Heart right ventricle (tissue), 16 donors: ENCODE results near the gene TRIM44. TPM values are rescaled to one million over a fixed set of nuclear protein-coding genes. Genes with fewer than 3 reads are reported as not detected.
A peak's percentile ranks its signal among the peaks of the same experiment; 100 is the strongest.
"Not testable (repeated sequence)": the region's sequence is repeated elsewhere in the genome, so short reads cannot be mapped to it uniquely, and the experiment has no call there.

Experiments
- ATAC-seq, 8 donors: fragments of 200-7000 bp; cut with Tn5 transposase; one replicate each; pipeline ENCODE4 v1.9.1; 2020; ENCODE audit warnings: mild to moderate bottlenecking in 8 of 8, moderate library complexity in 8 of 8, moderate number of reproducible peaks in 1 of 8
- DNase-seq, 2 donors: peaks; one replicate each; pipeline ENCODE4 v3.0.0-alpha.2; 2020
- H3K27ac ChIP-seq, 10 donors: fragments of 200-600 bp; sonication (generic) in 2 of 10; one replicate each; pipeline versions ENCODE4 v1.5.0 to v1.8.0; 2020 to 2022; ENCODE audit warnings: mild to moderate bottlenecking in 3 of 10
- H3K27me3 ChIP-seq, 7 donors: fragments of 200-600 bp; one replicate each; pipeline ENCODE4 v1.8.0; 2021 to 2022; ENCODE audit warnings: mild to moderate bottlenecking in 2 of 7
- H3K36me3 ChIP-seq, 9 donors: fragments of 200-600 bp; sonication (generic) in 1 of 9; one replicate each; pipeline versions ENCODE4 v1.5.0 to v1.8.0; 2020 to 2022; ENCODE audit warnings: mild to moderate bottlenecking in 2 of 9
- H3K4me1 ChIP-seq, 9 donors: fragments of 200-600 bp; sonication (generic) in 1 of 9; one replicate each; pipeline versions ENCODE4 v1.5.0 to v1.8.0; 2020 to 2022; ENCODE audit warnings: mild to moderate bottlenecking in 4 of 9
- H3K4me3 ChIP-seq, 10 donors: fragments of 200-600 bp; sonication (generic) in 2 of 10; one replicate each; pipeline versions ENCODE4 v1.5.0 to v1.8.0; 2020 to 2022; ENCODE audit warnings: mild to moderate bottlenecking in 7 of 10, moderate library complexity in 2 of 10
- H3K9me3 ChIP-seq, 11 donors: fragments of 200-600 bp in 10 of 11; sonication (generic) in 2 of 11; one replicate each; pipeline versions ENCODE4 v1.5.0 to v1.8.0; 2013 to 2022; ENCODE audit warnings: mild to moderate bottlenecking in 2 of 11, control low read depth in 1 of 11, moderate library complexity in 1 of 11
- CTCF ChIP-seq, 9 donors: fragments of 200-600 bp; sonication (generic) in 2 of 9; IDR thresholded peaks; one replicate each; pipeline versions ENCODE4 v1.5.0 to v1.8.0; 2021 to 2022; ENCODE audit warnings: antibody characterized with exemption in 9 of 9, mild to moderate bottlenecking in 5 of 9, moderate library complexity in 1 of 9
- WGBS, 2 donors: extraction: QIAGEN DNeasy Blood & Tissue Kit; methylation state at CpG; one replicate each; pipeline ENCODE4 v1.1.7; 2013; ENCODE audit warnings: inconsistent platforms in 1 of 2; 5-methylcytosine and 5-hydroxymethylcytosine counted together
- intact Hi-C, 10 donors: fragments of 100-400 bp; cut with DNase I; formaldehyde crosslinking; loops; one replicate each; pipeline versions ENCODE4 v1.11.1 to v1.14.2; 2022
- polyA plus RNA-seq, 2 donors: library from polyadenylated mRNA; stranded (reverse); fragments of 200-250 nt; gene quantifications; one replicate each; pipeline ENCODE4 v1.2.3, GENCODE V29; 2013
- total RNA-seq, 10 donors: library from RNA; stranded (reverse); fragmentation: NEBNext Ultra II Directional in 3 of 10; extraction: Animal tissue kit (Norgen Biotek cat#: 25700) in 3 of 10; gene quantifications; one replicate each; pipeline versions ENCODE4 v1.2.1 to v1.2.4, GENCODE V29; 2021 to 2023
- donor health status: Arrhythmogenic right ventricular cardiomyopathy.
- donor health status: ischemic (EF 13 %, LVEDD 7.1; RV severe dilation, severe dysfunction).
- donor health status: healthy with polysubstance abuse.
- donor health status: DM: no; HTN: yes; CAD: no.
- donor health status: DM: no; HTN: no; CAD: no.
- donor health status: ischemic (EF 25% LVEDD 6.9; RV normal size, moderate dysfunction).
- donor health status: ischemic (EF 25% LVEDD 5.7; RV mildly dilated, moderate dysfunction).
- donor health status: healthy.
- donor health status: DM: yes; HTN: yes; CAD: no.
- donor health status: Ischemic cardiomyopathy.
- donor health status: ischemic (EF 35%, LVEDD 5.7; RV mildly dilated, moderate dysfunction).
- donor health status: nonischemic (EF 11% LVEDD 7.7; RV severe dilation, severe dysfunction).
- donor health status: DM: yes; HTN: yes; CAD: no.
- donor health status: PGD.
- donor health status: ischemic (EF 29% LVEDD 5.4; RV normal size, mild dysfunction).
- donor health status: nonischemic (EF 23%, LVEDD 6.1; RV moderate dilation, normal function).

The TRIM44 gene
- total and polyA plus RNA-seq, 12 donors: 6.4 to 59.2 (median 44.5) TPM

- WGBS, 2 donors: 0 to 1% methylated on average over 12 of the region's 12 CpGs
- intact Hi-C loops: loop anchor here in 7 of 10 donors (1.0 to 10.0 kb wide), 8 partner anchors 40 to 161 kb away; partner anchors contain the start of gene FJX1 (in 2 of the 7)
- peaks cover 0 to 39% (median 26%) of the 10 kb centered on the region in 11 donors for H3K9me3 ChIP-seq
Observed at GRCh38 chr11:35662061-35662648, 420 bp upstream of the TRIM44 start.

GRCh38 chr11:35663408-35663702 lies 780 bp downstream of the TRIM44 start:
- WGBS, 2 donors: 79 to 87% methylated on average over 10 of the region's 10 CpGs
- intact Hi-C loops: loop anchor here in 7 of 10 donors (2.0 to 10.0 kb wide), 7 partner anchors 41 to 159 kb away; partner anchors contain the start of gene FJX1 (in 2 of the 7)

More at GRCh38 chr11:35662061-35662648, 420 bp upstream of the TRIM44 start:
- peaks cover 0 to 26% (median 0%) of the 10 kb centered on the region in 9 donors for H3K36me3 ChIP-seq
- peaks cover 0 to 6% (median 0%) of the 10 kb centered on the region in 7 donors for H3K27me3 ChIP-seq
- H3K4me1 ChIP-seq: peaks cover 0 to 30% (median 19%) of the 10 kb centered on the region in 9 donors
- ATAC-seq (peak; percentile 1 to 75 (median 72)), DNase-seq (no peak)
- no peak for TF ChIP-seq CTCF (IDR thresholded peaks at IDR 0.05)
- peak overlapping the region; percentile 52 to 93 (median 76) for H3K4me3 ChIP-seq
- H3K27ac ChIP-seq: peak overlapping the region; percentile 88 to 99 (median 96)

GRCh38 chr11:35664977-35665441 lies 2.4 kb downstream of the TRIM44 start:
- intact Hi-C loops: loop anchor here in 6 of 10 donors (5.0 to 10.0 kb wide), 5 partner anchors 43 to 157 kb away; partner anchors contain the start of gene FJX1 (in 1 of the 6)
- no peaks in the 10 kb centered on the region for H3K27me3 ChIP-seq
- peaks cover 0 to 37% (median 3%) of the 10 kb centered on the region in 9 donors for H3K36me3 ChIP-seq
- no peak for TF ChIP-seq CTCF (IDR thresholded peaks at IDR 0.05)
- no peak overlapping the region for H3K4me3 ChIP-seq
- no peak for ATAC-seq
- 98 to 99% methylated on average over 5 of the region's 5 CpGs for WGBS, 2 donors
- peaks cover 0 to 53% (median 29%) of the 10 kb centered on the region in 11 donors for H3K9me3 ChIP-seq
- no peak for DNase-seq
- H3K4me1 ChIP-seq: peaks cover 0 to 34% (median 21%) of the 10 kb centered on the region in 9 donors
- no peak overlapping the region for H3K27ac ChIP-seq

More at GRCh38 chr11:35663408-35663702, 780 bp downstream of the TRIM44 start:
- H3K9me3 ChIP-seq: peaks cover 0 to 50% (median 29%) of the 10 kb centered on the region in 11 donors
- peak overlapping the region in 9 of 10 donors; percentile 95 to 99 (median 96) for H3K27ac ChIP-seq
- TF ChIP-seq CTCF (IDR thresholded peaks at IDR 0.05): no peak
- peaks cover 0 to 30% (median 19%) of the 10 kb centered on the region in 9 donors for H3K4me1 ChIP-seq
- ATAC-seq (no peak), DNase-seq (no peak)
- H3K27me3 ChIP-seq: no peaks in the 10 kb centered on the region
- peak overlapping the region; percentile 52 to 93 (median 76) for H3K4me3 ChIP-seq
- peaks cover 0 to 37% (median 2%) of the 10 kb centered on the region in 9 donors for H3K36me3 ChIP-seq

GRCh38 chr11:35667257-35667656 lies 4.7 kb downstream of the TRIM44 start:
- no peak overlapping the region for H3K27ac ChIP-seq
- peaks cover 0 to 53% (median 29%) of the 10 kb centered on the region in 11 donors for H3K9me3 ChIP-seq
- peaks cover 0 to 48% (median 40%) of the 10 kb centered on the region in 9 donors for H3K4me1 ChIP-seq
- H3K27me3 ChIP-seq: no peaks in the 10 kb centered on the region
- DNase-seq (no peak), ATAC-seq (no peak)
- WGBS, 2 donors: 96 to 100% methylated on average over 1 of the region's 1 CpG
- intact Hi-C loops: loop anchor here in 1 of 10 donors (10.0 kb wide), 1 partner anchor 148 kb away; no protein-coding TSS in a partner anchor
- H3K4me3 ChIP-seq: no peak overlapping the region
- peaks cover 0 to 37% (median 3%) of the 10 kb centered on the region in 9 donors for H3K36me3 ChIP-seq
- TF ChIP-seq CTCF (IDR thresholded peaks at IDR 0.05): no peak

GRCh38 chr11:35668350-35668749 lies 5.8 kb downstream of the TRIM44 start:
- Histone ChIP-seq H3K36me3 (peaks cover 0 to 37% (median 3%) of the 10 kb centered on the region in 9 donors), H3K4me1 (peaks cover 0 to 54% (median 41%) of the 10 kb centered on the region in 9 donors), H3K9me3 (peaks cover 0 to 52% (median 29%) of the 10 kb centered on the region in 11 donors)
- intact Hi-C loops: loop anchor here in 1 of 10 donors (10.0 kb wide), 1 partner anchor 146 kb away; no protein-coding TSS in a partner anchor
- not testable (repeated sequence) for H3K4me3 ChIP-seq, H3K27me3 ChIP-seq, H3K27ac ChIP-seq, DNase-seq, ATAC-seq
- 97 to 98% methylated on average over 3 of the region's 3 CpGs for WGBS, 2 donors
